H1 (cell line): Measurements from ENCODE around the gene SLC26A11.

Experiments used
- HDAC6 ChIP-seq: IDR thresholded peaks from one replicate; pipeline ENCODE4 v1.7.1; 2012; ENCODE audit warnings: low read depth, mild to moderate bottlenecking, inconsistent platforms, low read length, moderate library complexity
- SP1 ChIP-seq: IDR thresholded peaks from 2 replicates; pipeline ENCODE4 v1.6.1; 2011; ENCODE audit warnings: low read depth, low read length

DNA sequence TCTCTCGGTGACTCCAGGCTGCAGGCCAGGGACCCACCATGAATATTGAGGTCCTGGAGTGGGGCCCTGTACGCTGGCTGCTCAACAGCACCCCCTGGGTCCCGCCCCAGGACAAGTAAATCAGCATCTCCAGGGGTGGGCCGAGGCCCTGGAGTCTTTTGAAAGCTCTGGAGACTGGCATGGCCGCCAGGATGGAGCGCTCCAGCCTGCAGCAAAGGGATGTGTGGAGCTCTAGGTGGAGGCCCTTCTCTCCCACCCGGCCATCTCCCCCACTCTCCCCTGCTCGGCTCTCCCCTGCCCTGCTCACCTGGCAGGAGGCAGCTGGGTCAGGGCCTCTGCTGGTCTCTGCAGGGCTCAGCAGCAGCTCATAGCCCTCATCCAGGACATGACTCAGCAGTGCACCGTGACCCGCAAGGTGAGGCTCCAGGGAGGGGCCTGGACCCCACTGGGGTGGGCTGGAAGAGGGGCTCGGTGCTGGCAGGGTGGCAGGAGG is 16.7 kb upstream of the SLC26A11 start:
- TF ChIP-seq HDAC6 (no peak), SP1 (no peak)
